GM10248 (cell line): ENCODE data around the gene EXTL1.

ENCODE experiments used
- CTCF ChIA-PET: fragments of 300-600 bp; sonication (Branson Sonifier 250); formaldehyde crosslinking; extraction: SDS; loops from one replicate; lab custom pipeline; 2021; ENCODE audit warnings: antibody characterized with exemption; lab: Yijun Ruan, JAX
- POLR2A ChIA-PET: fragments of 350-650 bp; sonication (Branson Sonifier 250); formaldehyde crosslinking; extraction: SDS; loops from one replicate; lab custom pipeline; 2020; ENCODE audit warnings: antibody characterized with exemption; lab: Yijun Ruan, JAX
- DNase-seq: peaks from one replicate; pipeline ENCODE4 v3.0.0; 2012; ENCODE audit errors: extremely low spot score
- CTCF ChIP-seq: IDR thresholded peaks from 2 replicates; pipeline ENCODE4 v1.5.1; 2012; ENCODE audit warnings: mild to moderate bottlenecking, low read depth; ENCODE audit errors: extremely low read depth, missing control alignments, control extremely low read depth

Gene EXTL1

GRCh38 chr1:26020941-26021646 is 481 bp upstream of the EXTL1 start:
- ChIA-PET POLR2A (no interaction called here), CTCF (interaction anchor here (1.2 to 1.9 kb wide), 5 partner anchors 13 to 24 kb away, joined by 3 to 6 read pairs (median 5); partner anchors contain the start of gene PAFAH2)
- no peak for TF ChIP-seq CTCF
- no peak for DNase-seq

- no peak for DNase-seq
- ChIA-PET POLR2A (no interaction called here), CTCF (interaction anchor here (1.2 to 1.8 kb wide), 5 partner anchors 10 to 123 kb away, joined by 3 to 6 read pairs (median 5); partner anchors contain the start of gene PAFAH2)
- no peak for TF ChIP-seq CTCF
Observed at GRCh38 chr1:26022404-26022779, 817 bp downstream of the EXTL1 start.

GRCh38 chr1:26023009-26023408 is 1.4 kb downstream of the EXTL1 start:
- CTCF ChIA-PET, result interaction anchor here (0.9 to 1.8 kb wide), 3 partner anchors 9 to 122 kb away, joined by 4 to 5 read pairs (median 4); partner anchors contain the start of gene PAFAH2

GRCh38 chr1:26023826-26024225 is 2.3 kb downstream of the EXTL1 start:
- DNase-seq, result no peak
- CTCF ChIA-PET, result interaction anchor here (0.9 to 1.8 kb wide), 4 partner anchors 8 to 129 kb away, joined by 3 to 5 read pairs (median 4); partner anchors contain the start of gene PAFAH2

More at GRCh38 chr1:26023009-26023408, 1.4 kb downstream of the EXTL1 start:
- no peak for DNase-seq
- POLR2A ChIA-PET, result no interaction called here
- TF ChIP-seq CTCF, result no peak

GRCh38 chr1:26025060-26025459 is 3.5 kb downstream of the EXTL1 start:
- POLR2A ChIA-PET, result no interaction called here
- TF ChIP-seq CTCF, result no peak
- no peak for DNase-seq
- CTCF ChIA-PET, result interaction anchor here (1.1 to 1.4 kb wide), 3 partner anchors 11 to 130 kb away, joined by 3 to 5 read pairs (median 3); no protein-coding TSS in a partner anchor

More at GRCh38 chr1:26023826-26024225, 2.3 kb downstream of the EXTL1 start:
- TF ChIP-seq CTCF, result no peak
- POLR2A ChIA-PET, result no interaction called here

GRCh38 chr1:26025517-26025916 is 3.9 kb downstream of the EXTL1 start:
- ChIA-PET POLR2A (no interaction called here), CTCF (interaction anchor here (1.1 kb wide), 1 partner anchor 11 kb away, joined by 3 read pairs; no protein-coding TSS in a partner anchor)
- TF ChIP-seq CTCF, result no peak
- DNase-seq, result no peak
